ENCODE measurements around the gene CLDN14. TPM values are rescaled to one million over a fixed set of nuclear protein-coding genes. Genes with fewer than 3 reads are reported as not detected.

Gene CLDN14
- total RNA-seq, 1 donor from 2014 or later: not detected

GRCh38 chr21:36512971-36513370 lies 33.0 kb upstream of the CLDN14 start:
- no peak overlapping the region for H3K27ac ChIP-seq
- no peaks in the 10 kb centered on the region for H3K27me3 ChIP-seq
- no peaks in the 10 kb centered on the region for H3K4me1 ChIP-seq
- no peak for ATAC-seq
- no peak overlapping the region for H3K4me3 ChIP-seq
- H3K9me3 ChIP-seq: no peaks in the 10 kb centered on the region
- no peak for DNase-seq
- no peak for TF ChIP-seq CTCF (IDR thresholded peaks at IDR 0.05)
- no peaks in the 10 kb centered on the region for H3K36me3 ChIP-seq
- intact Hi-C loops (cut with DNase I): no loop called here

GRCh38 chr21:36511484-36512220 lies 31.7 kb upstream of the CLDN14 start:
- intact Hi-C loops (cut with DNase I): no loop called here
- H3K9me3 ChIP-seq: no peaks in the 10 kb centered on the region
- no peak for TF ChIP-seq CTCF (IDR thresholded peaks at IDR 0.05)
- no peaks in the 10 kb centered on the region for H3K4me1 ChIP-seq
- H3K4me3 ChIP-seq: no peak overlapping the region
- no peaks in the 10 kb centered on the region for H3K27me3 ChIP-seq
- no peaks in the 10 kb centered on the region for H3K36me3 ChIP-seq
- DNase-seq (no peak), ATAC-seq (no peak)
- H3K27ac ChIP-seq: no peak overlapping the region

GRCh38 chr21:36510911-36511310 lies 31.0 kb upstream of the CLDN14 start:
- no peak overlapping the region for H3K4me3 ChIP-seq
- intact Hi-C loops (cut with DNase I): no loop called here
- DNase-seq (no peak), ATAC-seq (no peak)
- no peak overlapping the region for H3K27ac ChIP-seq
- no peak for TF ChIP-seq CTCF (IDR thresholded peaks at IDR 0.05)
- no peaks in the 10 kb centered on the region for H3K9me3 ChIP-seq
- no peaks in the 10 kb centered on the region for H3K27me3 ChIP-seq
- no peaks in the 10 kb centered on the region for H3K4me1 ChIP-seq
- H3K36me3 ChIP-seq: no peaks in the 10 kb centered on the region

- Histone ChIP-seq H3K4me1 (no peaks in the 10 kb centered on the region), H3K36me3 (no peaks in the 10 kb centered on the region), H3K27me3 (no peaks in the 10 kb centered on the region), H3K9me3 (no peaks in the 10 kb centered on the region), H3K4me3 (no peak overlapping the region), H3K27ac (no peak overlapping the region)
- TF ChIP-seq CTCF (IDR thresholded peaks at IDR 0.05): no peak
- peak; percentile 77 for DNase-seq
- intact Hi-C loops (cut with DNase I): no loop called here
- peak; percentile 78 for ATAC-seq
These were observed 30.2 kb upstream of the CLDN14 start for GRCh38 chr21:36509973-36510664.

- no peak for DNase-seq
- Histone ChIP-seq H3K4me1 (no peaks in the 10 kb centered on the region), H3K36me3 (no peaks in the 10 kb centered on the region), H3K27ac (no peak overlapping the region), H3K4me3 (no peak overlapping the region), H3K9me3 (no peaks in the 10 kb centered on the region), H3K27me3 (no peaks in the 10 kb centered on the region)
- intact Hi-C loops (cut with DNase I): no loop called here
- no peak for ATAC-seq
- TF ChIP-seq CTCF (IDR thresholded peaks at IDR 0.05): no peak
These were observed 29.0 kb upstream of the CLDN14 start for GRCh38 chr21:36508948-36509347.

Measured in upper lobe of right lung (tissue), 1 donor.